ENCODE data around the gene CACNB2.

CACNB2 gene

DNA sequence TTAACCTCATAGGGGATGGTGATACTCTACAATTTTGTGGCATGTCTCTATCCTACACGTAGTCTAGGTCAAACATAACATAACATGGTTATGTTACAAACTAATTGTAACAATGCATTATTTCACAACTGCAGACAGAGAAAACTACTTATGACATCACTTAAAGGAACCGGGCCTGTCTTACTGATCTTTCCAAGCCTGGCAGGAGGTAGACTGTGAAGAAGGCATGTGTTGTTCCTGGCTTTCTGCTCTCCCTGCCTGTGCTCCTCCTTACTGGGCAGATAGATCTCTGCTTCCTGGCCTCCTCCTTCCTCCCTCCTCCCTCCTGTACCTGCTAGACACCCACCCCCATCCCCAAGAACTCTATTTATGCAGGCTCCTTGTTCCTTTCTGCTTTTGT, 5.4 kb downstream of the CACNB2 start:
- TF ChIP-seq, protein P1, sequence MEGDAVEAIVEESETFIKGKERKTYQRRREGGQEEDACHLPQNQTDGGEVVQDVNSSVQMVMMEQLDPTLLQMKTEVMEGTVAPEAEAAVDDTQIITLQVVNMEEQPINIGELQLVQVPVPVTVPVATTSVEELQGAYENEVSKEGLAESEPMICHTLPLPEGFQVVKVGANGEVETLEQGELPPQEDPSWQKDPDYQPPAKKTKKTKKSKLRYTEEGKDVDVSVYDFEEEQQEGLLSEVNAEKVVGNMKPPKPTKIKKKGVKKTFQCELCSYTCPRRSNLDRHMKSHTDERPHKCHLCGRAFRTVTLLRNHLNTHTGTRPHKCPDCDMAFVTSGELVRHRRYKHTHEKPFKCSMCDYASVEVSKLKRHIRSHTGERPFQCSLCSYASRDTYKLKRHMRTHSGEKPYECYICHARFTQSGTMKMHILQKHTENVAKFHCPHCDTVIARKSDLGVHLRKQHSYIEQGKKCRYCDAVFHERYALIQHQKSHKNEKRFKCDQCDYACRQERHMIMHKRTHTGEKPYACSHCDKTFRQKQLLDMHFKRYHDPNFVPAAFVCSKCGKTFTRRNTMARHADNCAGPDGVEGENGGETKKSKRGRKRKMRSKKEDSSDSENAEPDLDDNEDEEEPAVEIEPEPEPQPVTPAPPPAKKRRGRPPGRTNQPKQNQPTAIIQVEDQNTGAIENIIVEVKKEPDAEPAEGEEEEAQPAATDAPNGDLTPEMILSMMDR (IDR thresholded peaks at IDR 0.05): no peak

GRCh38 chr10:18149196-18149800, 9.1 kb downstream of the CACNB2 start:
- TF ChIP-seq, protein P1 (IDR thresholded peaks at IDR 0.05): no peak

DNA sequence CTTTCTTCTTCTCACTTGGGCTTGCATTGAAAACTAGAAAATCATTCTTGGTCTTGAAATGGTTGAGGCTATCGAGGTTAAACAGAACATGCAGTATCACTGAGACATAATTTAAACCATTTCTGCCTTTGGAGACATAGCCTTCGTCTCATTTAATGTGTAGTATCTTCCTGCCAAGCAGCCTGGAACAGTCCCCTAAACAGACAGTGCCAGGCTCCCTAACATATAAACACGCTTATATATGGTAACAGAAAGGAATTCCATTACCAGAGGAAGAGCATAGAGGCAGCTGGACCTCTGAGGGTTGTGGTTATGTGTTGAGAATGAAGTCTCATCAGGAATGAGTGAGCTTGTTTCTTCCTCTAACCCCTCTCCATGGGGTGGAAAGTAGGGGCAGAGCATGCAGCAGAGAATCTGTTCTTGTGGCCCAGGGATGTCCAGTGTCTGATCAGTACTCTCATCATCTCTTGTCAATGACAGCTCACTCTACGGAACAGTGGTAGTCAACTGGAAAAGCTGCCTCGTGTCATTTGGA, 11.2 kb downstream of the CACNB2 start:
- TF ChIP-seq, protein P1 (IDR thresholded peaks at IDR 0.05): no peak

DNA sequence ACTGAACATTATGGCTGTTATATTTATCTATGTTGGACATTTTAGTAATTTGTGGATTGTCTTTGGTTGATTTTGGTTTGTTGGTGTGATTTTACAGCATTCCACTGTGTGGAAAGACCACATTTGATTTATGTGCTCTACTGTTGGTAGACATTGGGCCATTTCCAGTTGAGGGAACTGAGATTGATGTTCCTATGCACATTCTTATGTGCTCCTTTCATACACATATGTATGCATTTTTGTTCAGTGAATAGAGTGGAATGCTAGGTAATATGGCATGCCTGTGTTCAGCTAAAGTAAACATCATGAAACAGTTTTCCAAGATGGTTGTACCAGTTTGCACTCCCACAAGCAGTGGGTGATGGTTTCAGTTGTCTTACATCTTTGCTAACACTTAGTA, 15.1 kb downstream of the CACNB2 start:
- TF ChIP-seq, protein P1 (IDR thresholded peaks at IDR 0.05): no peak

DNA sequence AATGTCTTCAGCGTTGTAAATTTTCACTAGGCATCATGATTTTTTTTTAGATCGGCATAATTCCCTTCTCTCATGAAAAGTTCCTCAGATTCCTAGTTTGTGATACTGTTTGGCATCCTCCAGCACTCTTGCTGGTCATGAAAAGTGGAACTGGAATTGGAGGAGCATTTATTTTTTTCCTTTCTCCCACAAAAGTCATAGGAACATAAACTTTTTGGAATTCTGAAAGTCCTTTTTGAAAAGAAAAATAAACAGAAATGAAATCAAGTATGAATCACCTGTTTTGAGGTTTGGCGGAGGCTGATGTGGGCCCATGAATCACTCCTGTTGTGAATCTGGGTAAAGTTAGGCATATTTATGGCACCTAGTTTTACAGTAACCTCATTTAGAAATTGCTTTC, 17.7 kb downstream of the CACNB2 start:
- TF ChIP-seq, protein P1 (IDR thresholded peaks at IDR 0.05): no peak

- TF ChIP-seq, protein P1 (IDR thresholded peaks at IDR 0.05): no peak
Observed at GRCh38 chr10:18158773-18159265, 18.6 kb downstream of the CACNB2 start.

DNA sequence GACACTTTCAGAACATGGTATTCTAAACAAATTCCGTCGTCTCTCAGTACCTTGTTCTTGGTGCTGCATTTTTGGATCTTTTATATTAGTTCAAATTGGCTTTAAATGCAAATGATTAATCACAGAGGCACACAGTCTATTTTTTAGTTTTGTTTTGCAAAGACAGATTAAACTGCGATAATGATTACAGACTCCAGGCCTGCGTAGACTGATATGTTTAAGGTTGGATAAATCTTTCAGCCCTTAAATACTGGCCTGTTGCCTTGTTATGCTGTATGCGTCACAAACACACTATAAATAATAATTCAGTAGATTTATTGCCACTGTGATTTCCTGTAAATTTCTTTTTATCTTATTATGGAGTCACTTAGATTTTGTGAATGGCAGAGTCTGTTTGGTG, 19.3 kb downstream of the CACNB2 start:
- TF ChIP-seq, protein P1 (IDR thresholded peaks at IDR 0.05): no peak

Data from LNCAP (cell line).